SU-DHL-6 (cell line): ENCODE measurements around the gene HSPBP1.

Experiments
- H2AFZ ChIP-seq: fragments of 200-600 bp; sonication (generic); 2 replicates; pipeline ENCODE4 v1.6.1; 2014; ENCODE audit warnings: low read depth, mild to moderate bottlenecking, moderate library complexity, mixed read lengths, antibody characterized with exemption, low read length; ENCODE audit not compliant: severe bottlenecking
- H3F3A ChIP-seq: fragments of 200-600 bp; shearing (Covaris generic); 2 replicates; pipeline ENCODE4 v1.6.0; 2016; ENCODE audit warnings: antibody characterized with exemption, mild to moderate bottlenecking; ENCODE audit not compliant: insufficient read depth
- H3K27ac ChIP-seq: fragments of 200-600 bp; sonication (generic); 2 replicates; pipeline ENCODE4 v1.5.1; 2016; ENCODE audit warnings: low read depth, mild to moderate bottlenecking, low read length, moderate library complexity, mixed read lengths
- H3K27me3 ChIP-seq: fragments of 200-600 bp; sonication (generic), shearing (Covaris generic); 2 replicates; pipeline ENCODE4 v1.6.0; 2014; ENCODE audit warnings: mild to moderate bottlenecking, low read length
- H3K36me3 ChIP-seq: fragments of 200-600 bp; sonication (generic); 2 replicates; pipeline ENCODE4 v1.6.1; 2014; ENCODE audit warnings: mild to moderate bottlenecking, low read length, mixed read lengths
- H3K4me2 ChIP-seq: fragments of 300-600, 200-600 bp; shearing (Covaris generic), sonication (generic); 2 replicates; pipeline ENCODE4 v1.6.0; 2014; ENCODE audit warnings: low read length, low read depth, mild to moderate bottlenecking; ENCODE audit not compliant: poor library complexity, severe bottlenecking
- H3K4me3 ChIP-seq: fragments of 200-600 bp; sonication (generic); 2 replicates; pipeline ENCODE4 v1.5.1; 2014; ENCODE audit warnings: antibody characterized with exemption, low read length, mild to moderate bottlenecking, mixed read lengths; ENCODE audit not compliant: insufficient read depth, poor library complexity, severe bottlenecking
- H3K79me2 ChIP-seq: fragments of 200-600 bp; sonication (generic); 2 replicates; pipeline ENCODE4 v1.6.1; 2014; ENCODE audit warnings: mild to moderate bottlenecking, low read length, moderate library complexity; ENCODE audit not compliant: insufficient read depth
- H3K9ac ChIP-seq: fragments of 200-600 bp; sonication (generic); 2 replicates; pipeline ENCODE4 v1.7.0; 2014; ENCODE audit warnings: mild to moderate bottlenecking, low read length
- H3K9me2 ChIP-seq: fragments of 200-600 bp; sonication (generic); replicated peaks from 2 replicates; pipeline ENCODE4 v1.6.1; 2014; ENCODE audit warnings: low read length; ENCODE audit not compliant: insufficient read depth
- H3K9me3 ChIP-seq: fragments of 200-600 bp; sonication (generic); 2 replicates; pipeline ENCODE4 v1.6.1; 2014; ENCODE audit warnings: low read length, mixed read lengths; ENCODE audit not compliant: insufficient read depth
- H4K20me1 ChIP-seq: fragments of 200-600 bp; sonication (generic); 2 replicates; pipeline ENCODE4 v1.6.1; 2014; ENCODE audit warnings: low read depth, mild to moderate bottlenecking, antibody characterized with exemption, low read length, moderate library complexity, mixed read lengths
- EZH2phosphoT487 ChIP-seq: fragments of 200-600 bp; sonication (generic), shearing (Covaris generic); conservative IDR thresholded peaks from 2 replicates; pipeline ENCODE4 v1.6.1; 2018; ENCODE audit warnings: mild to moderate bottlenecking, antibody characterized with exemption, low read length, moderate library complexity, mixed read lengths
- TF ChIP-seq, protein P1 (sequence below): fragments of 200-600 bp; sonication (generic); IDR thresholded peaks from one replicate; pipeline ENCODE4 v1.5.1; 2017; ENCODE audit warnings: antibody characterized with exemption, mild to moderate bottlenecking, low read length, moderate library complexity; ENCODE audit not compliant: insufficient read depth, poor library complexity, severe bottlenecking

HSPBP1 gene

DNA sequence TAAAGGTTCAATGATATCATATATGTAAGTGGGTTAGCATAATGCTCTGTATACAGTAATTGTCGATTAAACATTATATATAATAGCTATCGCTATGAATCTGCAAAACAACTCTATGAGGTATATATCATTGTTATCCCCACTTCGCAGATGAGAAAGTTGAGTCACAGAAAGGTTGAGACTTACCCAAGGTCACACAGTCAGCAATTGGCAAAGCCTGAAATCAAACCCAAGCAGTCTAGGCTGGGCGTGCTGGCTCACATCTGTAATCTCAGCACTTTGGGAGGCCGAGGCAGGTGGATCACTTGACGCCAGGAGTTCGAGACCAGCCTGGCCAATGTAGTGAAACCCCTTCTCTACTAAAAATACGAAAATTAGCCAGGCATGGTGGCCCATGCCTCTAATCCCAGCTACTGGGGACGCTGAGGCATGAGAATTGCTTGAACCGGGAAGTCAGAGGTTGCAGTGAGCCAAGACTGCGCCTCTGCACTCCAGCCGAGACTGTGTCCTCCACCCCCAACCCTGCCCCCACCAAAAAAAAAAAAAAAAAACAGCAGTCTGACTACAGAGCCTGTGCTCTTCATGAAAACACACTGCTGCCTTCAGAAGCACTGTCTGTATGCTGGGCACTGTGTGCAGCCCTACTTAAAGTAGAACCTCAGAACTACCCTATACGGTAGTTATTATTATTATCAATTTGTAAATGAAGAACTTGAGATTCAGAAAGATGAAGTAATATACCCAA, 1.3 kb downstream of the HSPBP1 start:
- Histone ChIP-seq H4K20me1 (no peaks in the 10 kb centered on the region), H3K9me2 (no peaks in the 10 kb centered on the region), H2AFZ (no peak overlapping the region), H3F3A (peaks cover 41% of the 10 kb centered on the region), H3K9me3 (no peaks in the 10 kb centered on the region), H3K9ac (no peak overlapping the region), H3K36me3 (no peaks in the 10 kb centered on the region), H3K27ac (no peak overlapping the region), H3K4me2 (peak overlapping the region; percentile 73), H3K79me2 (no peaks in the 10 kb centered on the region), H3K4me3 (no peak overlapping the region), H3K27me3 (no peaks in the 10 kb centered on the region)
- TF ChIP-seq EZH2phosphoT487 = no peak
- TF ChIP-seq, protein P1, sequence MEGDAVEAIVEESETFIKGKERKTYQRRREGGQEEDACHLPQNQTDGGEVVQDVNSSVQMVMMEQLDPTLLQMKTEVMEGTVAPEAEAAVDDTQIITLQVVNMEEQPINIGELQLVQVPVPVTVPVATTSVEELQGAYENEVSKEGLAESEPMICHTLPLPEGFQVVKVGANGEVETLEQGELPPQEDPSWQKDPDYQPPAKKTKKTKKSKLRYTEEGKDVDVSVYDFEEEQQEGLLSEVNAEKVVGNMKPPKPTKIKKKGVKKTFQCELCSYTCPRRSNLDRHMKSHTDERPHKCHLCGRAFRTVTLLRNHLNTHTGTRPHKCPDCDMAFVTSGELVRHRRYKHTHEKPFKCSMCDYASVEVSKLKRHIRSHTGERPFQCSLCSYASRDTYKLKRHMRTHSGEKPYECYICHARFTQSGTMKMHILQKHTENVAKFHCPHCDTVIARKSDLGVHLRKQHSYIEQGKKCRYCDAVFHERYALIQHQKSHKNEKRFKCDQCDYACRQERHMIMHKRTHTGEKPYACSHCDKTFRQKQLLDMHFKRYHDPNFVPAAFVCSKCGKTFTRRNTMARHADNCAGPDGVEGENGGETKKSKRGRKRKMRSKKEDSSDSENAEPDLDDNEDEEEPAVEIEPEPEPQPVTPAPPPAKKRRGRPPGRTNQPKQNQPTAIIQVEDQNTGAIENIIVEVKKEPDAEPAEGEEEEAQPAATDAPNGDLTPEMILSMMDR = no peak

DNA sequence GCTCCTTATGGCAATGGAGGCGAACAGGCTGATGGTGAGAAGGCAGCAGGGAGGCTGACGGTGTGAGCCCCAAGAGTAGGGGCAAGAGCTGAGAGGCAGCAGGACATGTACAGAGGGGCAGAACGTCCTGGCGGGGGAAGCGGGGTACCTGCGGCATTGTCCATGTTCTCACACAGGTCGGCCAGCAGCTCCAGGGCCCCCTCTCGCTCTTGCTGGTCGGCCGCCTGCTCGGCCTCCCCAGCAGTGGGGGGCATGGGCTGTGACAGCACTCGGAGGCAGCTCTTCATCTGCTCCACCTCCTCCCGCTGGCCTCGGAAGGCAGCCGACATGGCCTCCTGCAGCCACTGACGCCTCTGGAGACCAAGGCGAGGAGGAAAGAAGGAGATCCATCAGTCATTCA, 2.4 kb downstream of the HSPBP1 start:
- H2AFZ ChIP-seq = no peak overlapping the region
- H3K9ac ChIP-seq = no peak overlapping the region
- H3K4me2 ChIP-seq = no peak overlapping the region
- no peaks in the 10 kb centered on the region for H3K9me2 ChIP-seq
- H3K4me3 ChIP-seq = no peak overlapping the region
- H4K20me1 ChIP-seq = no peaks in the 10 kb centered on the region
- peaks cover 41% of the 10 kb centered on the region for H3F3A ChIP-seq
- no peaks in the 10 kb centered on the region for H3K9me3 ChIP-seq
- H3K27me3 ChIP-seq = no peaks in the 10 kb centered on the region
- H3K36me3 ChIP-seq = no peaks in the 10 kb centered on the region
- H3K79me2 ChIP-seq = no peaks in the 10 kb centered on the region
- TF ChIP-seq, protein P1 = no peak
- no peak overlapping the region for H3K27ac ChIP-seq

DNA sequence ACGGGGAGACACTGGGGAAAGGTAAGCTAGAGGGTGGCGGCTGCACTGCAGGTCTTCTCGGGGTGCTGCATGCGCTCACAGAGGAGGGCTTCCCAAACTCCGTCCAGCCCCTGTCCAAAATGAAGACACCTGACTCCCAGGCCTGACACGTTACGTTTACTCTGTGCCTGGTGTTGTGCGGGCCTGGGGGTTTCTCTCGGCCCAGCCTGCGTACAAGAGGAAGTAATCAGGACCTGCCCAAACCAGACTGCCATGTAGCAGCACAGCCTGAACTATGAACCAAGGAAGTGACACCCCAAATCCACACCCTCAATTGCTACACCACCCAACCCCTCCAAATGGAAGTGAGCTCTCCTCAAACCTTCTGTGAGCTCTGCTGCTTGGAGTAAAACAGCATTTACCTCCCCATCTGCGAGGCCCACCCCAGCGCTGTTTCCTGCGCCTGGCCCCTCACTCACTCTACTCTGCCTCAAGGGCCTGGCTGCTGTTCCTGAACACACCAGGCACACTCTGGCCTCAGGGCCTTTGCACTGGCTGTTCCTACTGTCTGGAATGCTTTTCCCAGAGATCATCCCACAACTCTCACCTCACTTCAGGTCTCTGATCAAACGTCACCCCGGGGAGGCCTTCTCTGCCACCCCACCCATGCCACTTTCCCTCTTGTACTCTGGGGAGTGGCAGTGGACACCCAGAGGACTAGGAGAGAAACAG, 3.0 kb downstream of the HSPBP1 start:
- H3K4me2 ChIP-seq = peak overlapping the region; percentile 59

More for the DNA sequence above, 3.0 kb downstream of the HSPBP1 start:
- Histone ChIP-seq H2AFZ (no peak overlapping the region), H4K20me1 (no peaks in the 10 kb centered on the region), H3K4me3 (no peak overlapping the region), H3K36me3 (no peaks in the 10 kb centered on the region), H3K27me3 (no peaks in the 10 kb centered on the region), H3K9me3 (no peaks in the 10 kb centered on the region), H3K79me2 (no peaks in the 10 kb centered on the region), H3K9ac (peak overlapping the region; percentile 25; the same call in 1 of the 2 replicates), H3F3A (peaks cover 41% of the 10 kb centered on the region), H3K9me2 (no peaks in the 10 kb centered on the region), H3K27ac (peak overlapping the region; percentile 82)
- TF ChIP-seq, protein P1 = no peak
- no peak for TF ChIP-seq EZH2phosphoT487
